ENCODE data around the gene NFIC.

The NFIC gene

DNA sequence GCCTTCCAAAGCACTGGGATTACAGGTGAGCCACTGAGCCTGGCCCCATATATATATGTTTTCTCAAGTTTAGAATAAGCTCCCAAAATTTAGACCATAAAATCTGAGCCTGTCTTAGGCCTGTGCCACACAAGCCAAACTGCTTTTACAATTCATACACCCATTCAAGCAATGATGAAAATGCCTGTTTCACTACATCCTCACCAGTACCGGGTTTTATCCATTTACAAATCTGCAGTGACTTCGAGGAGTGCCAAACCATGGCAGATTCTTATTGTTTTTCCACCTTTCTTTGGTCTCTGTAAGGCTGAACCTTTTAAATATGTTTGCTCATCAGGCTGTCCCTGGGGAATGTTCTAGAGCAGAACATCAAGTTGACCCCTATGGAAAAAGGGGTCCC lies 9.6 kb upstream of the NFIC start:
- Histone ChIP-seq H3K4me1 (ENCODE audit: insufficient read depth, poor library complexity, severe bottlenecking) (no peaks in the 10 kb centered on the region), H3K27me3 (ENCODE audit: insufficient read depth, poor library complexity, severe bottlenecking) (no peaks in the 10 kb centered on the region), H3K36me3 (ENCODE audit: low read depth) (no peaks in the 10 kb centered on the region), H3K9me3 (ENCODE audit: severe bottlenecking) (no peaks in the 10 kb centered on the region), H3K4me3 (ENCODE audit: severe bottlenecking) (no peak overlapping the region), H3K27ac (ENCODE audit: poor library complexity, severe bottlenecking) (no peak overlapping the region)
- TF ChIP-seq, protein P1, sequence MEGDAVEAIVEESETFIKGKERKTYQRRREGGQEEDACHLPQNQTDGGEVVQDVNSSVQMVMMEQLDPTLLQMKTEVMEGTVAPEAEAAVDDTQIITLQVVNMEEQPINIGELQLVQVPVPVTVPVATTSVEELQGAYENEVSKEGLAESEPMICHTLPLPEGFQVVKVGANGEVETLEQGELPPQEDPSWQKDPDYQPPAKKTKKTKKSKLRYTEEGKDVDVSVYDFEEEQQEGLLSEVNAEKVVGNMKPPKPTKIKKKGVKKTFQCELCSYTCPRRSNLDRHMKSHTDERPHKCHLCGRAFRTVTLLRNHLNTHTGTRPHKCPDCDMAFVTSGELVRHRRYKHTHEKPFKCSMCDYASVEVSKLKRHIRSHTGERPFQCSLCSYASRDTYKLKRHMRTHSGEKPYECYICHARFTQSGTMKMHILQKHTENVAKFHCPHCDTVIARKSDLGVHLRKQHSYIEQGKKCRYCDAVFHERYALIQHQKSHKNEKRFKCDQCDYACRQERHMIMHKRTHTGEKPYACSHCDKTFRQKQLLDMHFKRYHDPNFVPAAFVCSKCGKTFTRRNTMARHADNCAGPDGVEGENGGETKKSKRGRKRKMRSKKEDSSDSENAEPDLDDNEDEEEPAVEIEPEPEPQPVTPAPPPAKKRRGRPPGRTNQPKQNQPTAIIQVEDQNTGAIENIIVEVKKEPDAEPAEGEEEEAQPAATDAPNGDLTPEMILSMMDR (IDR thresholded peaks at IDR 0.05; ENCODE audit: poor library complexity, severe bottlenecking) = no peak
- ATAC-seq (ENCODE audit: low read depth) (no peak), DNase-seq (ENCODE audit: low spot score) (no peak)

DNA sequence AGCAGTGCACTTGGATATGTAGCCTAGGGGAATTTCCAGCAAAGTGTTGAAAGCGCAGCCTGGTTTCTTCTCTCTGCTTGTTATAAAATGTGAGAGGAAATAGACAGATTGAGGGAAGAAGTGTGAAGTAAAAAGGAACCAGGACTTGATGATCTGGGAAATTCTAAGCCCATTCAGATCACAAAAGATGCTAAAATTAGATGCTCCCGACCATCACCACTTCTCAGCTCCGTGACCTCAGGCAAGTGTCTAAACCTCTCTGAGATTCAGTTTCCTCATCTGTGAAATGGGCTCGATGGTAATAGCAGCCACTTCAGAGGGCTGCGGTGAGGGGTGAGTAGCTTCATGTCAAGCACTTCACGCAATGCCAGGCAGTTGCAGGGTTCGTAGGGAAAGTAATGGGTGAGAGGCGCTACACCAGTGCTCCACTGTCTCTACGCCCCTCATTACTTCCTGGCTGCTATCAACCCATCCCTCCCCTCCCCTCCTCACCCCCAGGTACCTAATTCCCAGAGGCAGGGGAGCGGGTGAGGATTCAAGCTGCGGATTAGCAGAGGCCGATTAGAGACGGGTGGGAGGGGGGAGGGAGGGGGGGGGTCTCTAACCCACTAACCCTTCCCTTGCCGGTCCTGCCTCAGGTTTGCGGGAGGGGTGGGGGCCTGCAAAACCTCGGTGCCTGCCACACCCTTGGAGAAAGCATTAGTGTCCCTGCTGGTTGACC lies 9.0 kb upstream of the NFIC start:
- TF ChIP-seq, protein P1 (IDR thresholded peaks at IDR 0.05; ENCODE audit: poor library complexity, severe bottlenecking) = no peak
- ATAC-seq (ENCODE audit: low read depth) = no peak
- no peaks in the 10 kb centered on the region for H3K9me3 ChIP-seq (ENCODE audit: severe bottlenecking)
- DNase-seq (ENCODE audit: low spot score) = no peak
- no peak overlapping the region for H3K4me3 ChIP-seq (ENCODE audit: severe bottlenecking)
- H3K36me3 ChIP-seq (ENCODE audit: low read depth) = no peaks in the 10 kb centered on the region
- no peaks in the 10 kb centered on the region for H3K4me1 ChIP-seq (ENCODE audit: insufficient read depth, poor library complexity, severe bottlenecking)
- H3K27ac ChIP-seq (ENCODE audit: poor library complexity, severe bottlenecking) = no peak overlapping the region
- H3K27me3 ChIP-seq (ENCODE audit: insufficient read depth, poor library complexity, severe bottlenecking) = no peaks in the 10 kb centered on the region

DNA sequence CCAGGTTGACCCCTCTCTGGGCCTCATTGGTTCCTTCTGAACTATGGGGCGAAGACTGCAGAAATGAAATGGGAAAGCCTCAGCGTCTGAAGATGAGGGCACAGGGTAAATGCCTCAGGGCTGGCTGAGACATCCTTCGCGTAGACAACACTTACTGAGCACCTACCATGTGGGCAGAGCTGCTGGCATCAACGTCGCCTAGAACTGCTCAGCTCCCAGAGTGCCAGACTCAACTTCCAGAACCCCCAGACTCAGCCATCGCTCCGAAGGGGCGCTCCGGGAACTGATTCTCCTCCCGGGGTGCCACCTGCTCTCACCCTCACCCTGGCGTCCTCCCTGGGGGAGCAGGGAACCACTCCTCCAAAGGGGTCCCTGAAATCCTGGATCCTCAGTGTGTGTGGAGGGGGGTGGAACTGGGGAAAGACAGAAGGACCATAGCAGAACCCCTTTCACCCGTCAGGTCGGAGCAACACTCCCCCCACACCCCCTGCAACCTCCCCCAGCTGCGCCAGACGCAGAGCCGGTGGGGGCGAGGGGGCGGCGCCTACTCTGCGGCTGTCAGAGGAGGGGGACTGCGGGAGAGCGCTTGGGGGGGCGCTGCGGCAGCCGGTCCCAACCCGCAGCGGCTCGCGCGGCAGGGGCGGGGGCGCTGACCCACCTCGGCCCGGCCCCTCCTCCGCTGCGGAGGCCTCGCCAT lies 8.2 kb upstream of the NFIC start:
- H3K27me3 ChIP-seq (ENCODE audit: insufficient read depth, poor library complexity, severe bottlenecking) = no peaks in the 10 kb centered on the region
- no peaks in the 10 kb centered on the region for H3K36me3 ChIP-seq (ENCODE audit: low read depth)
- H3K4me3 ChIP-seq (ENCODE audit: severe bottlenecking) = peak overlapping the region; percentile 72
- no peaks in the 10 kb centered on the region for H3K4me1 ChIP-seq (ENCODE audit: insufficient read depth, poor library complexity, severe bottlenecking)
- no peak overlapping the region for H3K27ac ChIP-seq (ENCODE audit: poor library complexity, severe bottlenecking)
- 0 out of 3 replicates have a peak, but pooled peaks have one; percentile 31 for ATAC-seq (ENCODE audit: low read depth)
- TF ChIP-seq, protein P1 (IDR thresholded peaks at IDR 0.05; ENCODE audit: poor library complexity, severe bottlenecking) = no peak
- H3K9me3 ChIP-seq (ENCODE audit: severe bottlenecking) = no peaks in the 10 kb centered on the region
- DNase-seq (ENCODE audit: low spot score) = no peak

DNA sequence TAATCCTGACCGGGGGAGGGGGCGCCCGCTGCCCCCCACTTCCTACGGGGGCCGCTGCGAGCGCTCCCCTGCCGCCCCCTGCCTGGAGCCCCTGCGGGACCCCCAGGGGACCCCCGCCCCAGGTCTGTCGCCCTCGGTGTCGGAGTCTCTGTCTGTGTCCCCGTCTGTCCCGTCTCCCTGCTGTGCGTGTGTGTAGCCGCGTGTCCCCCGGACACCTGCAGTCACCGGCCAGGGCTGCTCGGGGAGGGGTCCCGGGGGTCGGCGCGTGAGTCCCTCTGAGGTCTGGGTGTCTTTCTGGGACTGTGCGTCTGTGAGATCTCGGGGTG lies 7.7 kb upstream of the NFIC start:
- DNase-seq (ENCODE audit: low spot score) (no peak), ATAC-seq (ENCODE audit: low read depth) (no peak)
- Histone ChIP-seq H3K4me3 (ENCODE audit: severe bottlenecking) (peak overlapping the region; percentile 72), H3K27ac (ENCODE audit: poor library complexity, severe bottlenecking) (no peak overlapping the region), H3K27me3 (ENCODE audit: insufficient read depth, poor library complexity, severe bottlenecking) (no peaks in the 10 kb centered on the region), H3K9me3 (ENCODE audit: severe bottlenecking) (no peaks in the 10 kb centered on the region), H3K4me1 (ENCODE audit: insufficient read depth, poor library complexity, severe bottlenecking) (no peaks in the 10 kb centered on the region), H3K36me3 (ENCODE audit: low read depth) (no peaks in the 10 kb centered on the region)
- TF ChIP-seq, protein P1 (IDR thresholded peaks at IDR 0.05; ENCODE audit: poor library complexity, severe bottlenecking) = no peak
